Measurements from ENCODE around the gene PPP1R14B.

- TF ChIP-seq CTCF (IDR thresholded peaks at IDR 0.05), result peak in 1 of 6 experiments; percentile 8
- TF ChIP-seq POLR2A (IDR thresholded peaks at IDR 0.05), result no peak
Observed at GRCh38 chr11:64226507-64227051, 20.2 kb downstream of the PPP1R14B start.

Measured in Peyer's patch (tissue), 4 donors.